Tibial artery (tissue), 4 donors: ENCODE results near the gene SMO.

Experiments
- DNase-seq, 2 donors: peaks; one replicate each; pipeline ENCODE4 v3.0.0-alpha.2; 2019
- H3K27ac ChIP-seq, 2 donors: fragments of 200-600 bp; sonication (generic) in 1 of 2; 1 replicate in 1 of 2; 2 replicates in 1 of 2; pipeline ENCODE4 v1.5.1; 2018 to 2019; ENCODE audit warnings: mild to moderate bottlenecking in 1 of 2
- H3K27me3 ChIP-seq, 2 donors: fragments of 200-600 bp; sonication (generic) in 1 of 2; one replicate each; pipeline versions ENCODE4 v1.5.1 to v1.6.0; 2016 to 2019
- H3K36me3 ChIP-seq, 3 donors: fragments of 200-600 bp; sonication (generic) in 2 of 3; one replicate each; pipeline ENCODE4 v1.5.1; 2016 to 2019; ENCODE audit warnings: mild to moderate bottlenecking in 2 of 3
- H3K4me1 ChIP-seq, 4 donors: fragments of 200-600 bp; sonication (generic) in 2 of 4; 1 replicate in 3 of 4; 2 replicates in 1 of 4; pipeline ENCODE4 v1.5.1; 2016 to 2019
- H3K4me3 ChIP-seq, 2 donors: fragments of 200-600 bp; sonication (generic) in 1 of 2; 1 replicate in 1 of 2; 2 replicates in 1 of 2; pipeline ENCODE4 v1.5.1; 2018 to 2019; ENCODE audit warnings: mild to moderate bottlenecking in 2 of 2
- H3K9me3 ChIP-seq, 3 donors: fragments of 200-600 bp; sonication (generic) in 1 of 3; one replicate each; pipeline ENCODE4 v1.5.1; 2016 to 2019
- intact Hi-C: fragments of 100-400 bp; cut with DNase I; formaldehyde crosslinking; loops from one replicate; pipeline ENCODE4 v1.15.0; 2023; ENCODE audit warnings: low total_unique reads
- TF ChIP-seq, protein P1 (sequence below), 2 experiments: fragments of 200-600 bp in 1 of 2; fragments of 450-650 bp in 1 of 2; IDR thresholded peaks; one replicate each; pipeline ENCODE4 v1.5.1; 2017 to 2019; ENCODE audit warnings: antibody characterized with exemption in 2 of 2, mild to moderate bottlenecking in 1 of 2, moderate library complexity in 1 of 2

Gene SMO

DNA sequence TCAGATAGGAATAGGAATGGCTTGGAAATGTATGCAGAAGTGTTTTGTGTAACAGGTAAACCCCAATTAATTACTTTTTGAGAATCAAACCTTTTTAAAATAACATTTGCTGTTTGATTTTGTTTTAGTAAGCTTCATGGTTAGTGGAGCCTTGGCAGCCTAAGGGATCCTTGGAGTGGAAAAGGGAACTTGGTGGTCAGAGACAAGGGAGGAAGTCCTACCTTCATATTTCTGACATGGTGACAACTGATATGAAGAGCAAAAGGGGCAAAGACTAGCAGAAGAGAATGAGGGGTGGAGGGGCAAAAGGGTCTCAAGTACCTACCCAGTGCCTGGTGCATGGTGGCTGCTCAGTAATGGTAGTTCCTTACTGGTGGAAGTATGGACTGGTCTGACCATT, 68.7 kb downstream of the SMO start:
- intact Hi-C loops = no loop called here
- TF ChIP-seq, protein P1, sequence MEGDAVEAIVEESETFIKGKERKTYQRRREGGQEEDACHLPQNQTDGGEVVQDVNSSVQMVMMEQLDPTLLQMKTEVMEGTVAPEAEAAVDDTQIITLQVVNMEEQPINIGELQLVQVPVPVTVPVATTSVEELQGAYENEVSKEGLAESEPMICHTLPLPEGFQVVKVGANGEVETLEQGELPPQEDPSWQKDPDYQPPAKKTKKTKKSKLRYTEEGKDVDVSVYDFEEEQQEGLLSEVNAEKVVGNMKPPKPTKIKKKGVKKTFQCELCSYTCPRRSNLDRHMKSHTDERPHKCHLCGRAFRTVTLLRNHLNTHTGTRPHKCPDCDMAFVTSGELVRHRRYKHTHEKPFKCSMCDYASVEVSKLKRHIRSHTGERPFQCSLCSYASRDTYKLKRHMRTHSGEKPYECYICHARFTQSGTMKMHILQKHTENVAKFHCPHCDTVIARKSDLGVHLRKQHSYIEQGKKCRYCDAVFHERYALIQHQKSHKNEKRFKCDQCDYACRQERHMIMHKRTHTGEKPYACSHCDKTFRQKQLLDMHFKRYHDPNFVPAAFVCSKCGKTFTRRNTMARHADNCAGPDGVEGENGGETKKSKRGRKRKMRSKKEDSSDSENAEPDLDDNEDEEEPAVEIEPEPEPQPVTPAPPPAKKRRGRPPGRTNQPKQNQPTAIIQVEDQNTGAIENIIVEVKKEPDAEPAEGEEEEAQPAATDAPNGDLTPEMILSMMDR (IDR thresholded peaks at IDR 0.05) = no peak
- Histone ChIP-seq H3K27me3 (no peaks in the 10 kb centered on the region), H3K36me3 (no peaks in the 10 kb centered on the region), H3K27ac (no peak overlapping the region), H3K4me1 (no peaks in the 10 kb centered on the region), H3K4me3 (no peak overlapping the region), H3K9me3 (no peaks in the 10 kb centered on the region)
- no peak for DNase-seq

DNA sequence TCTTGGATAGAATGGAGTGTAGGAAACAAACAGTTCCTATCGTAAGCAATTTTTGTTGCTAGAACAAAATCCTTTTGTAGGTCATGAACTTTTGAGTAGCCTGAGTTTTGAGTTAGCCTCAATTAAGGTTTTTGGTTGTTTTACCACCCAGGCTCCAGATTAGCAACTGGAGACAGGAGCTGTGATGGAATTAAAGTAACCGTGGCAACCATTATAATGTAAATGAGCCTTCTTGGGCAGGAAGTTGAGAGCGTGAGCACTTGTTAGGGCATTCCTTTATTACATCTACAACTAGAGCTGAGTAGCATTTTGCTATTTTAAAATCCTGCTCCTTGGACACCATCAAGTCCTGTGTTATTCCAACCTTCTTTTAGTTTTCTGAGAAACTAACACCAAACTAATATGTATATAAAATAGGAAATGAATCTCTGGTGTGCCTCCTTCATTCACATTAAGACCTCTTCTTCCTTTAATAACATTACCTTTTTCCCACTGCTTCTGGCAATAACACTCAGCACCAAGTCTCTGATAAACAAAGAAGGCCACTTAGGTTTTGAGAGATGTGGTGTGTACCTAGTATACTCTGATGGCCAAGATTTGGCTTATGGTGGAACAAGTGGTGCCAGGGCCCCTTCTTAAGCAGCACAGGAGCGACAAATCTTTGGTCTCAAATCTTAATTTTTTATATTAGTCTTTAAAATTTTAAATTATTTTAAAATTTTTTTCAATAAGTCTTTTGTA, 70.4 kb downstream of the SMO start:
- no peak overlapping the region for H3K27ac ChIP-seq
- H3K9me3 ChIP-seq = no peaks in the 10 kb centered on the region
- no peak for DNase-seq
- intact Hi-C loops = no loop called here
- no peaks in the 10 kb centered on the region for H3K4me1 ChIP-seq
- H3K36me3 ChIP-seq = no peaks in the 10 kb centered on the region
- TF ChIP-seq, protein P1 (IDR thresholded peaks at IDR 0.05) = no peak
- no peak overlapping the region for H3K4me3 ChIP-seq
- H3K27me3 ChIP-seq = no peaks in the 10 kb centered on the region

DNA sequence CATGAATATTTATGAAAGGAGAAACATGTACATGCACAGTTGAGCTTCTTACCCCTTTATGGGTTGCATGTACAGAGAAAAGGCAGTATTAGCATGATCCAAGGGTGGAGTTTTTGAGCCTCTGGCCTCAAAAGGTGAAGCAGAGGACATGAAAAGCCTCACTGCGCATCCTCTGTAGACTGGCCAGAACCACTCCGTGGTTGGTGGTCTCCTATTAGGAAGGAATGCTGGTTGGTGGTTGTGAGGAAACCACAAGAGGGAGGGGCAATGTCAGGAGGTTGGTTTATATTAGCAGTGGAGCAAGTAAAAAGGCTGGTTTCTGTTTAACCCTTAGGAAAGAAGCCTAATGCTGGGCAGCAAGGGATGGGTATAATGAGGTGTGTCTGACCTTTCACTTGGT, 73.9 kb downstream of the SMO start:
- Histone ChIP-seq H3K9me3 (no peaks in the 10 kb centered on the region), H3K27ac (no peak overlapping the region), H3K36me3 (no peaks in the 10 kb centered on the region), H3K4me3 (no peak overlapping the region), H3K27me3 (no peaks in the 10 kb centered on the region), H3K4me1 (no peaks in the 10 kb centered on the region)
- TF ChIP-seq, protein P1 (IDR thresholded peaks at IDR 0.05) = no peak
- intact Hi-C loops = no loop called here
- DNase-seq = no peak
